Measurements from ENCODE around the gene ZNF574.

DNA sequence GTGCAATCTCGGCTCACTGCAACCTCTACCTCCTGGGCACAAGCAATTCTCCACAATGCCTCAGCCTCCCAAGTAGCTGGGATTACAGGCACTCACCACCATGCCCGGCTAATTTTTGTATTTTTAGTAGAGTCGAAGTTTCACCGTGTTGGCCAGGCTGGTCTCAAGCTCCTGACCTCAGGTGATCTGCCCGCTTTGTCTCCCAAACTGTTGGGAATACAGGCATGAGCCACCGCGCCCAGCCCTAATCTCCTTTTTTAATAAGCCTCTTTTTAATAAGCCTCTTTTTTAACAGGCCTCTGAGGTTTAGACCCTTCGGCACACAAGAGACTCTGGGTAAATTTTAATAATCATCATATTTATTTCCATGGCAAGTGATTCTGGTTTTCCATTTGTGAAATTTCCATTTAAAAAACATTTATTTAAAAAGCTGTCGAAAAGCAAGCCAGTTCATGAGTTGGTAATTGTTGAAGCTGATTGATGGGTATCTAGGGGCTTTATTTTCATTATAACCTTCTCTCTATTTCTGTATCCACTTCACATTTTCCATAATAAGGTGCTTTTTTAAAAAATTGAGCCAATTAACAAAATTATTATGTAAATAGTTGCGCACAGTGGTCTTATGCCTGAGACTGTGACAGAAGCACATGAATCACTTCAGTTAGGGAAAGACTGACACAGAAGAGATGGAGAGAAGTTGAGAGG, 44.5 kb downstream of the ZNF574 start:
- TF ChIP-seq, protein P1, sequence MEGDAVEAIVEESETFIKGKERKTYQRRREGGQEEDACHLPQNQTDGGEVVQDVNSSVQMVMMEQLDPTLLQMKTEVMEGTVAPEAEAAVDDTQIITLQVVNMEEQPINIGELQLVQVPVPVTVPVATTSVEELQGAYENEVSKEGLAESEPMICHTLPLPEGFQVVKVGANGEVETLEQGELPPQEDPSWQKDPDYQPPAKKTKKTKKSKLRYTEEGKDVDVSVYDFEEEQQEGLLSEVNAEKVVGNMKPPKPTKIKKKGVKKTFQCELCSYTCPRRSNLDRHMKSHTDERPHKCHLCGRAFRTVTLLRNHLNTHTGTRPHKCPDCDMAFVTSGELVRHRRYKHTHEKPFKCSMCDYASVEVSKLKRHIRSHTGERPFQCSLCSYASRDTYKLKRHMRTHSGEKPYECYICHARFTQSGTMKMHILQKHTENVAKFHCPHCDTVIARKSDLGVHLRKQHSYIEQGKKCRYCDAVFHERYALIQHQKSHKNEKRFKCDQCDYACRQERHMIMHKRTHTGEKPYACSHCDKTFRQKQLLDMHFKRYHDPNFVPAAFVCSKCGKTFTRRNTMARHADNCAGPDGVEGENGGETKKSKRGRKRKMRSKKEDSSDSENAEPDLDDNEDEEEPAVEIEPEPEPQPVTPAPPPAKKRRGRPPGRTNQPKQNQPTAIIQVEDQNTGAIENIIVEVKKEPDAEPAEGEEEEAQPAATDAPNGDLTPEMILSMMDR (IDR thresholded peaks at IDR 0.05), result no peak
- TF ChIP-seq POLR2AphosphoS5 (IDR thresholded peaks at IDR 0.05; ENCODE audit: low read depth, low read length), result no peak
